Measurements from ENCODE around the gene URM1.

DNA sequence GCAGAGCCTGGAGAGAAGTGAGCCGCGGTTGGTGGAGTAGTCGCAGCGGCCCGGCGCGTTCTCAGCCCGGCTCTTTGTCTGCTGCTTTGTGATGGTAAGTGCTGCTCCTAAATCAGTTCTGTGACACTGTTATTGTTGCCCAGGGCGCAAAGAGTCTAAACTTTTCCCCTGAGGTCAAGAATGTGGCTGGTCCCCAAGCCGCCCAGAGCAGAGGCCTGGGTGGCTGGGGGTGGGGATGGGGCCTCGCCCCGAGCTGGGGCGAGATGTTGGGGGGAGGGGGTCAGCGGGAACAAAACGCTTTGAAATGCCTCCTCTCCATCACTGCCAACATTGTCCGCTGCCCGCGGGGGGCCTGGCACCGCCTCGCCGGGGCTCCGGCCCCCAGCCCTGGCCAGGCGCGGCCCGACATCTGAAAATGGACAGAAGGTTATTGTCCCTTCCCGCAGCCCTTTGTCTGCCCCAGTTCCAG is 37.8 kb downstream of the URM1 start:
- TF ChIP-seq EP300 (IDR thresholded peaks at IDR 0.05), result no peak
- TF ChIP-seq, protein P1, sequence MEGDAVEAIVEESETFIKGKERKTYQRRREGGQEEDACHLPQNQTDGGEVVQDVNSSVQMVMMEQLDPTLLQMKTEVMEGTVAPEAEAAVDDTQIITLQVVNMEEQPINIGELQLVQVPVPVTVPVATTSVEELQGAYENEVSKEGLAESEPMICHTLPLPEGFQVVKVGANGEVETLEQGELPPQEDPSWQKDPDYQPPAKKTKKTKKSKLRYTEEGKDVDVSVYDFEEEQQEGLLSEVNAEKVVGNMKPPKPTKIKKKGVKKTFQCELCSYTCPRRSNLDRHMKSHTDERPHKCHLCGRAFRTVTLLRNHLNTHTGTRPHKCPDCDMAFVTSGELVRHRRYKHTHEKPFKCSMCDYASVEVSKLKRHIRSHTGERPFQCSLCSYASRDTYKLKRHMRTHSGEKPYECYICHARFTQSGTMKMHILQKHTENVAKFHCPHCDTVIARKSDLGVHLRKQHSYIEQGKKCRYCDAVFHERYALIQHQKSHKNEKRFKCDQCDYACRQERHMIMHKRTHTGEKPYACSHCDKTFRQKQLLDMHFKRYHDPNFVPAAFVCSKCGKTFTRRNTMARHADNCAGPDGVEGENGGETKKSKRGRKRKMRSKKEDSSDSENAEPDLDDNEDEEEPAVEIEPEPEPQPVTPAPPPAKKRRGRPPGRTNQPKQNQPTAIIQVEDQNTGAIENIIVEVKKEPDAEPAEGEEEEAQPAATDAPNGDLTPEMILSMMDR (IDR thresholded peaks at IDR 0.05), result no peak

All from upper lobe of left lung (tissue), 4 donors.